Esophagus squamous epithelium (tissue), 5 donors: ENCODE results near the gene MXRA8. TPM values are rescaled to one million over a fixed set of nuclear protein-coding genes. Genes with fewer than 3 reads are reported as not detected.
"Not testable (repeated sequence)": the region's sequence is repeated elsewhere in the genome, so short reads cannot be mapped to it uniquely, and the experiment has no call there.

Experiments used
- DNase-seq: peaks from one replicate; lab custom pipeline; 2025; lab: John Stamatoyannopoulos, UW
- H3K27ac ChIP-seq, 4 donors: fragments of 200-600 bp; sonication (generic); one replicate each; pipeline ENCODE4 v1.5.1; 2016 to 2019; ENCODE audit warnings: mild to moderate bottlenecking in 1 of 4
- H3K27me3 ChIP-seq, 4 donors: fragments of 200-600 bp; sonication (generic); 1 replicate in 3 of 4; 2 replicates in 1 of 4; pipeline versions ENCODE4 v1.5.1 to v1.6.0; 2017 to 2021; ENCODE audit warnings: antibody characterized with exemption in 1 of 4
- H3K36me3 ChIP-seq, 3 donors: fragments of 200-600 bp; sonication (generic); one replicate each; pipeline ENCODE4 v1.5.1; 2016 to 2019
- H3K4me1 ChIP-seq, 3 donors: fragments of 200-600 bp; sonication (generic); one replicate each; pipeline ENCODE4 v1.5.1; 2017 to 2019
- H3K4me3 ChIP-seq, 4 donors: fragments of 200-600 bp; sonication (generic); 1 replicate in 3 of 4; 2 replicates in 1 of 4; pipeline ENCODE4 v1.5.1; 2016 to 2019; ENCODE audit warnings: mild to moderate bottlenecking in 2 of 4, moderate library complexity in 1 of 4
- H3K9me3 ChIP-seq, 3 donors: fragments of 200-600 bp; sonication (generic); one replicate each; pipeline ENCODE4 v1.5.1; 2016 to 2019
- POLR2A ChIP-seq, 4 donors: fragments of 450-650 bp; IDR thresholded peaks; one replicate each; pipeline ENCODE4 v1.6.1; 2017; ENCODE audit warnings: antibody characterized with exemption in 4 of 4, mild to moderate bottlenecking in 4 of 4, moderate library complexity in 3 of 4
- WGBS, 2 donors: methylation state at CpG; one replicate each; pipeline ENCODE4 v1.1.5; 2018; 5-methylcytosine and 5-hydroxymethylcytosine counted together
- intact Hi-C: fragments of 100-400 bp; cut with DNase I; formaldehyde crosslinking; loops from one replicate; pipeline ENCODE4 v1.15.0; 2022
- total RNA-seq, 4 donors: library from RNA; depleted of rRNA; stranded (reverse); fragments of >200 nt; gene quantifications; one replicate each; pipeline ENCODE4 v1.1.0, GENCODE V29; 2016
- TF ChIP-seq, protein P1 (sequence below), 6 experiments: fragments of 450-650 bp in 4 of 6; fragments of 200-600 bp in 2 of 6; sonication (generic) in 2 of 6; IDR thresholded peaks; one replicate each; pipeline ENCODE4 v1.5.1; 2016 to 2019; ENCODE audit warnings: antibody characterized with exemption in 6 of 6, mild to moderate bottlenecking in 4 of 6, moderate library complexity in 4 of 6
- donor health status: DM: yes; HTN: yes; CAD: no.

Gene MXRA8
- total RNA-seq, 4 donors from 2014 or later, result 0.45 to 33.8 (median 12.8) TPM

DNA sequence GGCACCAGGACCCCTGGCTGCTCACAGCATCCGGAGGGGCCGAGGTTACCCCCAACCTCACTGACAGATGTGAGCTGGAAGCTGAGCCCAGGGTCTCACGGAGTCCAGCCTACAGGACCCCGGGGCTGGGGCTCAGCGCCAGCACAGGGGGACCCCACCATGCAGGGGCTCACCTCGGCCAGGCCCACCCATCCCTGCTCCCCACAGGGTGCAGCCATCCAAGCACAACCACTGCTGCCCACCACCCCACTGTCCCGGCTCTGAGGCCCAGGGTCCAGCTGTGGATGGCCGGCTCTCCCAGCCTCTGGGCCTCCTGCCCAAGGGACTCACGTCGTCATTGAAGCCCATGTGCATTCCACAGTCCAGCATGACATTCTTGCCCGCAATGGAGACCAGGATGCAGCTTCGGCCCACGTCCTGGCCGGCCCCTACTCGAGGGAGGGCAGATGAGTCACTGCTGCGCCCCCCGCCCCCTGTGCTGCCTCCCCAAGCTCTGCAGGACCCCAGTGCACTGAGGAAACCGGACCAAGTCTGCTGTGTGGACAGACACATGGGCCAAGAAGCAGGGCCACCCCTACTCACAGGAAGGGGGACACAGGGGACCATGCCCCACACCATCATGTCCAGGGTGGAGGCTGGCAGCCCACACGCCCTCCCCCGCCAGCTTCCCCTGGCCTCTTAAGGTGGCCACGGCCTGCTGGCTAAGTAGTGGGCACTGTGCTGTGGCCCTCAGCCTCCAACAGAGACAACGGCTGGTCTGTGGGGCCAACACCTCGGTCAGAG lies 37.5 kb downstream of the MXRA8 start:
- whole genome bisulfite sequencing, 2 donors, result 40 to 87% methylated on average over 1 to 4 of the region's 23 CpGs
- no peaks in the 10 kb centered on the region for H3K27me3 ChIP-seq
- no peak for TF ChIP-seq POLR2A (IDR thresholded peaks at IDR 0.05)
- TF ChIP-seq, protein P1, sequence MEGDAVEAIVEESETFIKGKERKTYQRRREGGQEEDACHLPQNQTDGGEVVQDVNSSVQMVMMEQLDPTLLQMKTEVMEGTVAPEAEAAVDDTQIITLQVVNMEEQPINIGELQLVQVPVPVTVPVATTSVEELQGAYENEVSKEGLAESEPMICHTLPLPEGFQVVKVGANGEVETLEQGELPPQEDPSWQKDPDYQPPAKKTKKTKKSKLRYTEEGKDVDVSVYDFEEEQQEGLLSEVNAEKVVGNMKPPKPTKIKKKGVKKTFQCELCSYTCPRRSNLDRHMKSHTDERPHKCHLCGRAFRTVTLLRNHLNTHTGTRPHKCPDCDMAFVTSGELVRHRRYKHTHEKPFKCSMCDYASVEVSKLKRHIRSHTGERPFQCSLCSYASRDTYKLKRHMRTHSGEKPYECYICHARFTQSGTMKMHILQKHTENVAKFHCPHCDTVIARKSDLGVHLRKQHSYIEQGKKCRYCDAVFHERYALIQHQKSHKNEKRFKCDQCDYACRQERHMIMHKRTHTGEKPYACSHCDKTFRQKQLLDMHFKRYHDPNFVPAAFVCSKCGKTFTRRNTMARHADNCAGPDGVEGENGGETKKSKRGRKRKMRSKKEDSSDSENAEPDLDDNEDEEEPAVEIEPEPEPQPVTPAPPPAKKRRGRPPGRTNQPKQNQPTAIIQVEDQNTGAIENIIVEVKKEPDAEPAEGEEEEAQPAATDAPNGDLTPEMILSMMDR (IDR thresholded peaks at IDR 0.05), result no peak
- peaks cover 27 to 88% (median 53%) of the 10 kb centered on the region in 3 donors for H3K4me1 ChIP-seq
- DNase-seq, result no peak
- no peak overlapping the region for H3K4me3 ChIP-seq
- peaks cover 5 to 60% (median 10%) of the 10 kb centered on the region in 3 donors for H3K36me3 ChIP-seq
- H3K27ac ChIP-seq, result peak overlapping the region in 1 of 4 donors; percentile 22
- intact Hi-C loops, result no loop called here
- no peaks in the 10 kb centered on the region for H3K9me3 ChIP-seq

DNA sequence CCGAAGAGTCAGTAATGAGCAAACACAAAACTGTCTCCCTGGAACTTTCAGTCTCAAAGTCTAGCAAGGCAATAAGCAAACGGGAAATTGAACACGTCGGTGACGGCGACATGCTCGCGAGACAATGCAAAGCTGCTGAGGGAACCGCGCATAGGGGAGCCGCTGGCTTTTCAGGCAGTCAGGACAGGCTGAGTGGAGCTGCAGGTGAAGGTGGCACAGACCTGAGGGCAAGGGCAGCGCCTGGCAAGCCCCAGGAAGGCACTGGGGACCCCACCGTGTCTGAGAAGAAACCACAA lies 38.8 kb downstream of the MXRA8 start:
- intact Hi-C loops, result no loop called here
- DNase-seq, result no peak
- WGBS, 2 donors, result 88 to 93% methylated on average over 11 to 12 of the region's 13 CpGs

DNA sequence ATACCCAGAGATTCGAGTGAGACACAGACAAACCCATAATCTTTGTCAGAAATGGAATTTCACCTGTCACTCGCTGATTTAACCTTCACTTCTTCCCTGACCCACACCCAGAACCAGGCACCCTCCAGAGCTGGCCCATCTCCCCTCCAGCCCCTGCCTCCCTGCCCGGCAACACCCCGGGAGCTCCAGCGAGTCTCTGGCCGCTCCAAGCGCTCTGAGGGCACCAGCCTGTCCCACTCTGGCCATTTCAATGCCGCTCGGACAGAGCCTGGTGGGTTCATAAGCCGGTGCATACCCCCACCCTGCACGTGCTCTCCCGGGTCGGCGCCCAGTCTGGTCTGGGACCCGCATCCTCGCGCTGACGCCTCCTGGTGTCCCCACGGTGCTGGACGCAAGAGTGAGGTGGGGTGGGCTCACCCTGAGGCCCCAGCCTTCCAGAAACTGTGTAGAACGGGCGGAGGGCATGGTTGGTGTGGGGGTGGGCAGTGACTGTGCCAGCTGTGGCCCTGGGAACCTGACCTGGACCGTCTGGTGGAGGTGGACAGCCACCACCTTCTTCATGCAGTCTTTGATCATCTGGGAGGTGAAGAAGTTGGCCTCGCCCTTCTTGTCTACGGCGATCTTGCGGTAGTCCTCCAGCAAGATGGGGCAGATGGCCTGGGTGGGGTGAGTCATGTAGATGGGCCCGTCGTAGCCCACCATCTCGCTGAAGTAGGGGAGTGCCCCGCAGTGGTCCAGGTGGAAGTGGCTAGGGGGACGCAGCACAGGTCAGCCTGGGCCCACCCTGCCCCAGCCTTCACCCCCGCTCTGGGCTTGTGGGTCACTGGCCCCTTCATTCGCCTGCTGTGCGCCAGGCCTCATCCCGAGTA lies 39.3 kb downstream of the MXRA8 start:
- intact Hi-C loops, result no loop called here
- WGBS, 2 donors, result 78 to 83% methylated on average over 5 to 14 of the region's 36 CpGs
- Histone ChIP-seq H3K27me3 (no peaks in the 10 kb centered on the region), H3K4me3 (no peak overlapping the region), H3K27ac (peak overlapping the region; percentile 50 to 87 (median 82)), H3K9me3 (no peaks in the 10 kb centered on the region), H3K36me3 (peaks cover 12 to 76% (median 24%) of the 10 kb centered on the region in 3 donors), H3K4me1 (peaks cover 20 to 82% (median 45%) of the 10 kb centered on the region in 3 donors)
- DNase-seq, result no peak
- TF ChIP-seq POLR2A (IDR thresholded peaks at IDR 0.05), result no peak
- TF ChIP-seq, protein P1 (IDR thresholded peaks at IDR 0.05), result no peak

More for the DNA sequence above, 38.8 kb downstream of the MXRA8 start:
- Histone ChIP-seq H3K9me3 (no peaks in the 10 kb centered on the region), H3K27me3 (no peaks in the 10 kb centered on the region), H3K4me1 (peaks cover 20 to 83% (median 45%) of the 10 kb centered on the region in 3 donors), H3K36me3 (peaks cover 6 to 70% (median 18%) of the 10 kb centered on the region in 3 donors), H3K4me3 (no peak overlapping the region), H3K27ac (peak overlapping the region in 2 of 4 donors; percentile 85 to 87)
- no peak for TF ChIP-seq POLR2A (IDR thresholded peaks at IDR 0.05)

DNA sequence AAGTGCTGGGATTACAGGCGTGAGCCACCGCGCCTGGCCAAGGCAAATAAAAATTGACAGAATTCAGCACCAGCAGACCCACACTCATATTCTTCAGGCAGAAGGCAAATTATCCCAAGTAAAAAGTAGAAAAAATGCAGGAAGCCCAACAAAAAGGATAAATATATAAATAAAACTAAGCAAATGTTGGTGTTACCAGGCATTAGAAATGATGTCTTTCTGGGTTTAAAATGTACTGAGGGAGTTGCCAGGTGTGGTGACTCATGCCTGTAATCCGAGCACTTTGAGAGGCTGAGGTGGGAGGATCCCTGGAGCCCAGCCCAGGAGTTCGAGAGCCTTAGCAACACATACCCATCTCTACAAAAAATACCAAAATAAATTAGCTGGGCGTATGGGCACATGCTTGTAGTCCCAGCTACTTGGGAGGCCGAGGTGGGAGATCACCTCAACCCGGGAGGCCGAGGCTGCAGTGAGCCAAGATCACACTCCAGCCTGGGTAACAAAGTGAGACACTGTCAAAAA lies 40.2 kb downstream of the MXRA8 start:
- no peak overlapping the region for H3K4me3 ChIP-seq
- intact Hi-C loops, result no loop called here
- H3K9me3 ChIP-seq, result no peaks in the 10 kb centered on the region
- H3K27me3 ChIP-seq, result no peaks in the 10 kb centered on the region
- H3K27ac ChIP-seq, result peak overlapping the region; percentile 50 to 87 (median 82)
- DNase-seq, result no peak
- 33 to 36% methylated on average over 3 to 9 of the region's 9 CpGs for WGBS, 2 donors
- TF ChIP-seq, protein P1 (IDR thresholded peaks at IDR 0.05), result no peak
- no peak for TF ChIP-seq POLR2A (IDR thresholded peaks at IDR 0.05)
- H3K36me3 ChIP-seq, result peaks cover 20 to 84% (median 31%) of the 10 kb centered on the region in 3 donors
- peaks cover 20 to 74% (median 40%) of the 10 kb centered on the region in 3 donors for H3K4me1 ChIP-seq

DNA sequence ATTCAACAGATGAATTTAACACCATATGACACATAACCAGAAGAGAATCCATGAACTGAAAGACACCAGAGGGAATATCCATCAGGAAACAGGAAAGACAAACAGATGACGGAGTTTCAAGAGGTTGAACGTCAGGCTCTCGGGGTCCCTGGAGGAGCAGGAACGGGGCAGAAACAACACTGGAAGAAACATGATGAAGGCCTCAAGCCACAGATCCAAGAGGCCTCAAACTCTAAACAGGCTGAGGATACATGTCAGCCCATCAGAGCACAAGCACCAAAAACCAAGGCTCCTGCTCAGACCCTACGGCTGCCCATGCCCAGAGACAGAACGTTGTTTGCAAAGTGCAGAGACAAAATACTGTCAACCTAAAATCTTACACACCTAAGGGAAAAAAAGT lies 40.9 kb downstream of the MXRA8 start:
- TF ChIP-seq POLR2A (IDR thresholded peaks at IDR 0.05), result no peak
- TF ChIP-seq, protein P1 (IDR thresholded peaks at IDR 0.05), result no peak
- H3K4me1 ChIP-seq, result peaks cover 15 to 66% (median 34%) of the 10 kb centered on the region in 3 donors
- no peak overlapping the region for H3K4me3 ChIP-seq
- peak overlapping the region; percentile 50 to 87 (median 82) for H3K27ac ChIP-seq
- H3K27me3 ChIP-seq, result no peaks in the 10 kb centered on the region
- DNase-seq, result no peak
- intact Hi-C loops, result no loop called here
- 70 to 84% methylated on average over 6 of the region's 6 CpGs for WGBS, 2 donors
- H3K36me3 ChIP-seq, result peaks cover 28 to 85% (median 39%) of the 10 kb centered on the region in 3 donors
- H3K9me3 ChIP-seq, result no peaks in the 10 kb centered on the region

DNA sequence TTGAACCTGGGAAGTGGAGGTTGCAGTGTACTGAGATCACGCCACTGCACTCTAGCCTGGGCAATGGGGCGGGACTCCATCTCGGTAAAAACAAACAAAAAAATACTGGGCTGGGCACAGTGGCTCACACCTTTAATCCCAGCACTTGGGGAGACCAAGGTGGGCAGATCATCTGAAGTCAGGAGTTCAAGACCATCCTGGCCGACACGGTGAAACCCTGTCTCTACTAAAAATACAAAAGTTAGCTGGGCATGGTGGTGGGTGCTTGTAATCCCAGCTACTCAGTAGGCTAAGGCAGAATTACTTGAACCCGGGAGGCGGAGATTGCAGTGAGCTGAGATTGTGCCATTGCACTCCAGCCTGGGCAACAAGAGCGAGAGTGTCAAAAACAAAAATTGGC lies 42.2 kb downstream of the MXRA8 start:
- H3K4me3 ChIP-seq, intact Hi-C loops, H3K9me3 ChIP-seq, H3K27me3 ChIP-seq, DNase-seq: not testable (repeated sequence)
- Histone ChIP-seq H3K4me1 (peaks cover 15 to 62% (median 24%) of the 10 kb centered on the region in 3 donors), H3K36me3 (peaks cover 35 to 87% (median 40%) of the 10 kb centered on the region in 3 donors), H3K27ac (peak overlapping the region in 1 of 4 donors; percentile 87)
- 81 to 87% methylated on average over 8 of the region's 8 CpGs for WGBS, 2 donors
